Stimulated activated memory B cell treated with anti-CD40 and anti-IgM and Interleukin-4, amounts not matched to agents 10 μg/mL and 1 μg/mL and 100 μg/mL, for 72 hours (primary cell): ENCODE data around the gene UGCG.
"Not testable (repeated sequence)": the region's sequence is repeated elsewhere in the genome, so short reads cannot be mapped to it uniquely, and the experiment has no call there.

Experiments
- ATAC-seq: fragments of 150-1000 bp; cut with Tn5 transposase; 2 replicates; pipeline ENCODE4 v1.10.0; 2021
- H3K27ac Mint-ChIP-seq: one replicate; pipeline ENCODE4 v1.8.0; 2022; ENCODE audit warnings: mild to moderate bottlenecking, mixed read lengths
- H3K27me3 Mint-ChIP-seq: one replicate; pipeline ENCODE4 v1.8.0; 2022; ENCODE audit warnings: mixed read lengths
- H3K36me3 Mint-ChIP-seq: one replicate; pipeline ENCODE4 v1.8.0; 2022; ENCODE audit warnings: mixed read lengths
- H3K4me1 Mint-ChIP-seq: one replicate; pipeline ENCODE4 v1.8.0; 2022; ENCODE audit warnings: mixed read lengths
- H3K4me3 Mint-ChIP-seq: one replicate; pipeline ENCODE4 v1.8.0; 2022; ENCODE audit warnings: mild to moderate bottlenecking, moderate library complexity, mixed read lengths
- H3K9me3 Mint-ChIP-seq: one replicate; pipeline ENCODE4 v1.8.0; 2022; ENCODE audit warnings: mixed read lengths

UGCG gene

GRCh38 chr9:111875291-111875690 is 21.3 kb upstream of the UGCG start:
- H3K4me1 Mint-ChIP-seq, H3K9me3 Mint-ChIP-seq, H3K4me3 Mint-ChIP-seq, ATAC-seq, H3K36me3 Mint-ChIP-seq, H3K27me3 Mint-ChIP-seq, H3K27ac Mint-ChIP-seq: not testable (repeated sequence)

- ATAC-seq, H3K27ac Mint-ChIP-seq, H3K36me3 Mint-ChIP-seq, H3K4me3 Mint-ChIP-seq, H3K27me3 Mint-ChIP-seq, H3K9me3 Mint-ChIP-seq, H3K4me1 Mint-ChIP-seq: not testable (repeated sequence)
Observed at GRCh38 chr9:111875691-111876090, 20.9 kb upstream of the UGCG start.

DNA sequence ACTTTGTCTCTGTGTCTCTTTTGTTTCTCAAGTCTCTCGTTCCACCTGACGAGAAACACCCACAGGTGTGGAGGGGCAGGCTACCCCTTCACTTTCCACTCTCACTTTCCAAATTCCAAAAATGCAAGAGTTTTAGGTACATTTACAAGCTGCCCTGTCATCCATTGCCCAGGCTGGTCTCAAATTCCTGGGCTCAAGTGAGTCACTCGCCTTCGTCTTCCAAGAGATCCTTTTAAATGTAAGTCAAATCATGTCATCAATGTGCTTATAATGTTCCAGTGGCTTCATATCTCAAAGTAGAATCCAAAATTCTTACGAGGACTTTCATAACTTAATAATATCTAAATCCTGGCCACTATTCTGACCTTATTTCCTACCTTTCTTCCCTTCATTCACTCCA is 20.4 kb upstream of the UGCG start:
- peaks cover 2% of the 10 kb centered on the region for H3K4me1 Mint-ChIP-seq
- H3K9me3 Mint-ChIP-seq = no peaks in the 10 kb centered on the region
- no peak overlapping the region for H3K4me3 Mint-ChIP-seq
- H3K27me3 Mint-ChIP-seq = no peaks in the 10 kb centered on the region
- no peak for ATAC-seq
- no peak overlapping the region for H3K27ac Mint-ChIP-seq
- no peaks in the 10 kb centered on the region for H3K36me3 Mint-ChIP-seq

DNA sequence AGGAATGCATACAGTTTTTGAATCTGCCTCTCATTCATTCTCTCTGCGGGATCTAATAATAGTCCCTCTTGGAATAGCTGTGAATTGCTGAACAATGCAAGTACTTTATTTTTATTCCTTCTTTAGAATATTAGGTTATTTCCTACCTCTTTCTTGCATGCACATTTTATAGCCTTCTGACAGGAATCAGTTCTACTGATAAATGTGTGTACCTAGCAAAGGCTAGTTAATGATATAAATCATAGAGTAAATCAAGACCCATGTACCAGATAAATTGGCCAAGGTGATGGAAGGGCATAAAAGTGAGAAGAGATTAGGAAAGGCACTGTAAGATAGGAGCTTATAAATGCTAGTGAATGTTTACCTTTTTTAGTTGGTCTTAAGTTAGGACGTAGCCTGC is 19.2 kb upstream of the UGCG start:
- Mint-ChIP-seq H3K27me3 (no peaks in the 10 kb centered on the region), H3K27ac (no peak overlapping the region), H3K36me3 (no peaks in the 10 kb centered on the region), H3K4me1 (no peaks in the 10 kb centered on the region), H3K9me3 (peaks cover 3% of the 10 kb centered on the region), H3K4me3 (no peak overlapping the region)
- no peak for ATAC-seq

GRCh38 chr9:111878946-111879345 is 17.7 kb upstream of the UGCG start:
- Mint-ChIP-seq H3K27me3 (no peaks in the 10 kb centered on the region), H3K9me3 (peaks cover 3% of the 10 kb centered on the region), H3K27ac (no peak overlapping the region), H3K4me3 (no peak overlapping the region), H3K36me3 (no peaks in the 10 kb centered on the region), H3K4me1 (no peaks in the 10 kb centered on the region)
- no peak for ATAC-seq

DNA sequence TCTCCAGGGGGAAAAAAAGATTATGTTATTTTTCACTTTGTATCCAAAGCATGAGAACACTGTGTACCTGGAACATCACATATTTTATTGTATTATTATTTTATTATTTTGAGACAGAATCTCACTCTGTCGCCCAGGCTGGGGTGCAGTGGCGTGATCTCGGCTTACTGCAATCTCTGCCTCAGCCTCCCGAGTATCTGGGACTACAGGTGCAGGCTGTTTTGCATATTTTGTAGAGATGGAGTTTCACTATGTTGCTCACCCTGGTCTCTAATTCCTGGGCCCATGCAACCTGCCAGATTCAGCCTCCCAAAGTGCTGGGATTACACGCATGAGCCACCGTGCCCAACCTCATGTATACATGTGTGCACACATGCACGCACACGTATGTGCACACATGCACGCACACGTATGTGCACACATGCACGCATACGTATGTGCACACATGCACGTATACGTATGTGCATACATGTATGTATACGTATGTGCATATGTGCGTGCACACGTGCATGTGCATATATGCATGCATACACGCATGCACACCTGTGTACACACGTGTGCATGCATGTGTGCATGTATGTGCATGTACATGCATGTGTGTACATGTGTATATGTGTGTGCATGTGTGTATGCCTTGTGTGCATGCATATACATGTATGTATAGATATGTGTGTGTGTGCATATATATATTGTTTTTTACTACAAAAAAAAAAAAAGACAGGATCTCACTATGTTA is 9.5 kb upstream of the UGCG start:
- Mint-ChIP-seq H3K27me3 (no peaks in the 10 kb centered on the region), H3K4me1 (peaks cover 5% of the 10 kb centered on the region), H3K36me3 (no peaks in the 10 kb centered on the region), H3K27ac (no peak overlapping the region), H3K4me3 (no peak overlapping the region), H3K9me3 (no peaks in the 10 kb centered on the region)
- ATAC-seq = no peak

DNA sequence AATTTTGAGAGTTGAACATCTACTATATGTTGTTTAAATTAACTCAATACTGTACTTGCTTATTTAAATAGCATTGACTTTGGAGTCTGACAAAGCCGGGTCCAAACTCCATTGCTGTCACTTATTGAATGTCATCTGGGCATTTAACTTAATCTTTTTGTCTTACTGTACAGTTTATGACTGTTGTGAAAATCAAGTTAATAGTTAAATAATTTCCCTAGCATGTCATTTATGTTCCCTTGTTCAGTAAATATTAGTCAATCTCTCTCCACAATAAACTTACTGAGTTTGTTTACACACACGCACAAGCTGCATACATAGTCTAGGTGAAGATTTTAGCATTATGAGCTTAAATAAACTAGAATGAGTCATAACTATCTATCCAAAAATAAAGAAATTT is 6.3 kb upstream of the UGCG start:
- H3K36me3 Mint-ChIP-seq = no peaks in the 10 kb centered on the region
- peaks cover 10% of the 10 kb centered on the region for H3K4me1 Mint-ChIP-seq
- no peak overlapping the region for H3K4me3 Mint-ChIP-seq
- no peaks in the 10 kb centered on the region for H3K9me3 Mint-ChIP-seq
- no peak for ATAC-seq
- H3K27ac Mint-ChIP-seq = no peak overlapping the region
- H3K27me3 Mint-ChIP-seq = no peaks in the 10 kb centered on the region

DNA sequence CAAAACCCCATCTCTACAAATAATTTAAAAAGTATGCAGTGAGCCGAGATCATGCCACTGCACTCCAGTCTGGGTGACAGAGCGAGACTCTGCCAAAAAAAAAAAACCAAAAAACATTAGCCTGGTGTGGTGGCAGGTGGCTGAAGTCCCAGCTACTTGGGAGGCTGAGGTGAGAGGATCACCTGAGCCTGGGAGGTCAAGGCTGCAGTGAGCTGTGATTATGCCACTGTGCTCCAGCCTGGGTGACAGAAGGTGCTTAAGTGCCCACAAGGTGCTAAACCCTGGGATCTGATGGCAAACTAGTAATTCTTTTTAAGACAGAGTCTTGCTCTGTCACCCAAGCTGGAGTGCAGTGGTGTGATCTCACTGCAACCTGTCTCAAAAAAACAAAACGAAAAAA is 5.7 kb upstream of the UGCG start:
- not testable (repeated sequence) for H3K27ac Mint-ChIP-seq, H3K27me3 Mint-ChIP-seq, ATAC-seq, H3K36me3 Mint-ChIP-seq, H3K9me3 Mint-ChIP-seq, H3K4me3 Mint-ChIP-seq
- H3K4me1 Mint-ChIP-seq = peaks cover 15% of the 10 kb centered on the region

- Mint-ChIP-seq H3K27ac (peak overlapping the region; percentile 28), H3K27me3 (no peaks in the 10 kb centered on the region), H3K4me3 (no peak overlapping the region), H3K36me3 (no peaks in the 10 kb centered on the region), H3K4me1 (peaks cover 19% of the 10 kb centered on the region), H3K9me3 (no peaks in the 10 kb centered on the region)
- peak; percentile 50 for ATAC-seq
Observed at GRCh38 chr9:111891910-111892499, 4.6 kb upstream of the UGCG start.

- Mint-ChIP-seq H3K27me3 (no peaks in the 10 kb centered on the region), H3K4me1 (peaks cover 15% of the 10 kb centered on the region), H3K27ac (no peak overlapping the region), H3K4me3 (no peak overlapping the region), H3K36me3 (no peaks in the 10 kb centered on the region), H3K9me3 (no peaks in the 10 kb centered on the region)
- peak; percentile 77 for ATAC-seq
Observed at GRCh38 chr9:111896942-111897600, 457 bp downstream of the UGCG start.

- Mint-ChIP-seq H3K9me3 (no peaks in the 10 kb centered on the region), H3K36me3 (no peaks in the 10 kb centered on the region), H3K27me3 (no peaks in the 10 kb centered on the region), H3K27ac (no peak overlapping the region), H3K4me1 (peaks cover 11% of the 10 kb centered on the region), H3K4me3 (no peak overlapping the region)
- peak; percentile 68 for ATAC-seq
Observed at GRCh38 chr9:111897601-111898137, 1.1 kb downstream of the UGCG start.

GRCh38 chr9:111898331-111899096 is 1.9 kb downstream of the UGCG start:
- H3K27ac Mint-ChIP-seq = no peak overlapping the region
- no peaks in the 10 kb centered on the region for H3K36me3 Mint-ChIP-seq
- ATAC-seq = no peak
- no peaks in the 10 kb centered on the region for H3K9me3 Mint-ChIP-seq
- no peaks in the 10 kb centered on the region for H3K27me3 Mint-ChIP-seq
- H3K4me1 Mint-ChIP-seq = peaks cover 11% of the 10 kb centered on the region
- no peak overlapping the region for H3K4me3 Mint-ChIP-seq

GRCh38 chr9:111900151-111900857 is 3.7 kb downstream of the UGCG start:
- Mint-ChIP-seq H3K27me3 (no peaks in the 10 kb centered on the region), H3K4me3 (no peak overlapping the region), H3K9me3 (no peaks in the 10 kb centered on the region), H3K27ac (no peak overlapping the region), H3K36me3 (peaks cover 13% of the 10 kb centered on the region), H3K4me1 (peaks cover 27% of the 10 kb centered on the region)
- no peak for ATAC-seq

GRCh38 chr9:111900858-111901612 is 4.4 kb downstream of the UGCG start:
- H3K4me3 Mint-ChIP-seq = no peak overlapping the region
- peaks cover 28% of the 10 kb centered on the region for H3K4me1 Mint-ChIP-seq
- no peak overlapping the region for H3K27ac Mint-ChIP-seq
- peaks cover 18% of the 10 kb centered on the region for H3K36me3 Mint-ChIP-seq
- no peaks in the 10 kb centered on the region for H3K27me3 Mint-ChIP-seq
- no peak for ATAC-seq
- H3K9me3 Mint-ChIP-seq = no peaks in the 10 kb centered on the region
